ENCODE measurements around the gene CYP4F22.

CYP4F22 gene

GRCh38 chr19:15508035-15508710, at the start of gene CYP4F22:
Gene CYP4F22, plus strand, starts transcription at chr19:15508525. Its CDS starts 16,812 bp downstream, at chr19:15525337.
- H3K4me3 ChIP-seq (ENCODE audit: low read length): no peak within 1 kb of the TSS
- TF ChIP-seq CTCF (conservative IDR thresholded peaks at IDR 0.05; ENCODE audit: low read depth, low read length): no peak
- DNase-seq (ENCODE audit: low read depth): no peak

GRCh38 chr19:15461694-15462093, 46.6 kb upstream of the CYP4F22 start:
- no peak for DNase-seq (ENCODE audit: low read depth)
- no peak for TF ChIP-seq CTCF (conservative IDR thresholded peaks at IDR 0.05; ENCODE audit: low read depth, low read length)
- H3K4me3 ChIP-seq (ENCODE audit: low read length): no peak overlapping the region

GRCh38 chr19:15463861-15464371, 44.4 kb upstream of the CYP4F22 start:
- no peak overlapping the region for H3K4me3 ChIP-seq (ENCODE audit: low read length)
- TF ChIP-seq CTCF (conservative IDR thresholded peaks at IDR 0.05; ENCODE audit: low read depth, low read length): no peak
- no peak for DNase-seq (ENCODE audit: low read depth)

- DNase-seq (ENCODE audit: low read depth): no peak
- no peak for TF ChIP-seq CTCF (conservative IDR thresholded peaks at IDR 0.05; ENCODE audit: low read depth, low read length)
- H3K4me3 ChIP-seq (ENCODE audit: low read length): no peak within 1 kb of the TSS
Measured at GRCh38 chr19:15464394-15465385, 43.6 kb upstream of the CYP4F22 start, which contains the start of gene RASAL3. Gene RASAL3, minus strand, starts transcription at chr19:15464544. Its CDS starts 186 bp downstream, at chr19:15464358.

- no peak for TF ChIP-seq CTCF (conservative IDR thresholded peaks at IDR 0.05; ENCODE audit: low read depth, low read length)
- H3K4me3 ChIP-seq (ENCODE audit: low read length): no peak overlapping the region
- DNase-seq (ENCODE audit: low read depth): no peak
Measured at GRCh38 chr19:15466851-15467733, 41.2 kb upstream of the CYP4F22 start.

GRCh38 chr19:15467734-15468214, 40.6 kb upstream of the CYP4F22 start:
- no peak overlapping the region for H3K4me3 ChIP-seq (ENCODE audit: low read length)
- TF ChIP-seq CTCF (conservative IDR thresholded peaks at IDR 0.05; ENCODE audit: low read depth, low read length): no peak
- DNase-seq (ENCODE audit: low read depth): no peak
